ENCODE results near the gene IFRD2.

DNA sequence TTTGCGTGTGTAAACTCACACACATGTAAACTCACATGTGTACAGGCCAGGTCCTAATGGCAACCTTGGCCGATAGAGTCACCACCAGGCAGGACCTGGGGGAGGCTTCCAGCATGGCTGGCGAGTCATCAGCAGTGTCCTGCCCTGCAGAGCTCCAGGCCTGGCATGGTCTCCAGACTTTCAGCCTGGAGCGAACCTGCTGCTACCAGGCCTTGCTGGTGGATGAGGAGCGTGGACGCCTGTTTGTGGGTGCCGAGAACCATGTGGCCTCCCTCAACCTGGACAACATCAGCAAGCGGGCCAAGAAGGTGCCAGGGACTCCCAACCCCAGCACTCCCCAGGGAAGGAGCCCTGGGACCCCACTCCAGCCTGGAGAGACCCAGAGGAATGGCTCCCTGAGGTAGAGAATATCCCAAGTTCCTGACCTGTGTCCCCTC is 22.2 kb downstream of the IFRD2 start:
- TF ChIP-seq, protein P1, sequence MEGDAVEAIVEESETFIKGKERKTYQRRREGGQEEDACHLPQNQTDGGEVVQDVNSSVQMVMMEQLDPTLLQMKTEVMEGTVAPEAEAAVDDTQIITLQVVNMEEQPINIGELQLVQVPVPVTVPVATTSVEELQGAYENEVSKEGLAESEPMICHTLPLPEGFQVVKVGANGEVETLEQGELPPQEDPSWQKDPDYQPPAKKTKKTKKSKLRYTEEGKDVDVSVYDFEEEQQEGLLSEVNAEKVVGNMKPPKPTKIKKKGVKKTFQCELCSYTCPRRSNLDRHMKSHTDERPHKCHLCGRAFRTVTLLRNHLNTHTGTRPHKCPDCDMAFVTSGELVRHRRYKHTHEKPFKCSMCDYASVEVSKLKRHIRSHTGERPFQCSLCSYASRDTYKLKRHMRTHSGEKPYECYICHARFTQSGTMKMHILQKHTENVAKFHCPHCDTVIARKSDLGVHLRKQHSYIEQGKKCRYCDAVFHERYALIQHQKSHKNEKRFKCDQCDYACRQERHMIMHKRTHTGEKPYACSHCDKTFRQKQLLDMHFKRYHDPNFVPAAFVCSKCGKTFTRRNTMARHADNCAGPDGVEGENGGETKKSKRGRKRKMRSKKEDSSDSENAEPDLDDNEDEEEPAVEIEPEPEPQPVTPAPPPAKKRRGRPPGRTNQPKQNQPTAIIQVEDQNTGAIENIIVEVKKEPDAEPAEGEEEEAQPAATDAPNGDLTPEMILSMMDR (conservative IDR thresholded peaks at IDR 0.05): no peak
- TF ChIP-seq ZFX (IDR thresholded peaks at IDR 0.05): no peak
